Measurements from ENCODE around the gene BLOC1S5.
"Not testable (repeated sequence)": the region's sequence is repeated elsewhere in the genome, so short reads cannot be mapped to it uniquely, and the experiment has no call there.

BLOC1S5 gene

DNA sequence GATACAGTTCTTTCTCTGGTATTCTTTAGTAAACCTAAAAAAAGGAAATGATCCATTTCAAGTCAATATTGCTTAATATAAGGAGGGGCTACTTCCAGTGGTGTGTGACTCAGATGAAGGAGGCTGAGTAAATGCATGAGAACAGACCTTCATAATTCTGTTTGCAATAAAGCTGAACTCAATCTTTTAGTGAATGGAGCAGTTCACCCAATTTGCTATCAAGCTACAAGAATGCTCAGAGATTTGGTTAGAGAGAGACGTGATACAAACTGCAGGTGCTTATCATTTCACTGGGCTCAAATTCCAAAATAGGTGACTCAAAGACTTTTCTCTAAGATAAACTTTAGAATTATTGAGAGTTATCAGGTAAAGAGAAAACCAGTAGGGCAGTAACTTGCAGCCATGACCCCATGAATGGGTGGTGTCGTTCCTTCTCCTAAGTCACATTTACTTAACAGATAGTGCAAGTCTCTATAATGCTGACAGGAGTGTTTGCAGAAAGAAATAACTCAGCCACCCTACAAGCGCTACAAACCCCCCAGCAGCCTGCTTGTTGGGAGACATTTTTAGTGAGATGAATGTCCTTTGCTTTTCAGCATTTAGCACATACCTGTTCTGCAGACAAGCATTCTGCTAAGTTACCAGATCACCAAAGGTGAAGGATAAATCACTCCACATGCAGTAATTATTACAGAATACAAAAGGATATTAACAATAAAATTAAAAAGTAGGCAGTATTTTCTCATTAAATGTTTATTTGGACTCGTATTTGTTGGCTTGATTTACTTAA lies 16.4 kb upstream of the BLOC1S5 start:
- peak; percentile 71 for DNase-seq

DNA sequence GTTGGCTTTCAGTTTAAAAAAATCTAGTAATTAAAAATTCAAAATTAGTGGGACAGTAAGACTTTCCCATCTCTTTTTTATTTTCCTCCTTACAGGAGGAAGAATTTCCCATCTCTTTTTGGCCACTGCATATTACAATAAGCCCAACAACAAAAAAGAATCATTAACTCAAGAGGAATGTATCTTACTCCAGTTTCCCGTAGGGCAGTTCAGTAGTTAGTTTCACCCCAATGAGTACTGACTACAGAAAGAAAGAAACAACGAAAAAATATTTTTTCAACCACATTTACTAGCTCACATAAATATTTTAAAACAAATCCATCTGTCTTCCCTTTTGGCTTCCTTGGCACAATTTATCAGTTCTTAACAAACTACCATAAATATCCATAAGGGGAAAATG lies 14.9 kb upstream of the BLOC1S5 start:
- no peak for DNase-seq

DNA sequence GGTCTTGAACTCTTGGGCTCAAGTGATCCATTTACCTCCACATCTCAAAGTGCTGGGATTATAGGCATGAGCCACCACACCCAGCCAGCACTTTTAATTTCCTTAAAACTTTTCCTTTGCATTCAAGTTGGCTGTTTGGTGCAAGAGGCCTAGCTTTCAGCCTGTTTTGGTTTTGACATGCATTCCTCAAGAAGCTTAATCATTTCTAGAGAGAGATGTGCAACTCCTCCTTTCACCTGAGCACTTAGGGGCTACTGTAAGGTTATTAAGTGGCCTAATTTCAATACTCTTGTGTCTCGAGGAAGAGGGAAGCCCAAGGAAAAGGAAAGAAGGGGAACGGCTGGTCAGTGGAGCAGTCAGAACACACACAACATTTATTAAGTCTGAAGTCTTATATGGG lies 13.8 kb upstream of the BLOC1S5 start:
- DNase-seq: no peak

DNA sequence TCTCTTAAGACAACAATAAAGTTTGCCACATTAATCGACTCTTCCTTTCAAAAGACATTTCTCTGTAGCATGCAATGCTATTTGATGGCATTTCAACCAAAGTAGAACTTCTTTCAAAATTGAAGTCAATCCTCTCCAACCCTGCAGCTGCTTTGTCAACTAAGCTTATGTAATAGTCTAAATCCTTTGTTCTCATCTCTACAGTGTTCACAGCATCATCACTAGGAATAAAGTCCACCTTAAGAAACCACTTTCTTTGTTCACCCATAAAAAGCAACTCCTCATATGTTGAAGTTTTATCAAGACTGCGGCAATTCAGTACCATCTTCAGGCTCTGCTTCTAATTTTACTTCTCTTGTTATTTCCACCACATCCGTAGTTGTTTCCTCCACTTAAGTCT lies 11.5 kb upstream of the BLOC1S5 start:
- no peak for DNase-seq

DNA sequence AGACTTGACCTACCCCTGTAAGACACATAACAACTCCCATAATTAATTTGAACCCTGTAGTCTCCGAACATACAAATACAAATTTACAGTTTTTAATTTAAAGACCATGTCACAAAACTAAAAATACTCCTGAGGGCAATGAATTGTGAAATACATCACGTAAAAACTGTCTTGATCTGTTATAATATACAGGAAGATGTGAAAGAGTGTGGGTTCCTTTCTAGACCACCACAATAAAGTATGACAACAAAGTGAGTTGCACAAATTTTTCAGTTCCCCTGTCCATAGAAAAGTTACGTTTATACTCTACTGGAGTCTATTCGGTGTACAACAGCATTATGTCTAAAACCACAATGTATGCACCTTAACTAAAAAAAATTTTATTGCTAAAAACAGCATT lies 11.0 kb upstream of the BLOC1S5 start:
- DNase-seq: no peak

DNA sequence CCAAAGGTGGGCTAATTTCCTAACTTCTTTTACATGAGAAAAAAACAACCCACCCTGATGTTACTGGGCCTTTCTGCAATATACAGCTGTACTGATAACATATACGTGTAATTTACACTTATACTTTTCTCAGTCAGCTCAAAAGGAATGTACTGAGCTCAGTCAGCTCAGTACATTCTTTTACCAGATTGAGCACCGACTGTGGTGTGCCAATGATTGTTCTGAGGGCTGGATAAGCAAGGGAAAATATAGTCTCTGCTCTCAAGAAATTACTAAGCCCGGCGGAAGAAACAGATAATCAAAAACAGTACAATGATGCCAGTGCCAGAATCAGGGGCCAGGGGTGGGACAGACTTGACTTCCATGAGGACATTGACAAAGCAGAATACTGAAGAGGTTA lies 10.0 kb upstream of the BLOC1S5 start:
- peak; percentile 24 for DNase-seq

DNA sequence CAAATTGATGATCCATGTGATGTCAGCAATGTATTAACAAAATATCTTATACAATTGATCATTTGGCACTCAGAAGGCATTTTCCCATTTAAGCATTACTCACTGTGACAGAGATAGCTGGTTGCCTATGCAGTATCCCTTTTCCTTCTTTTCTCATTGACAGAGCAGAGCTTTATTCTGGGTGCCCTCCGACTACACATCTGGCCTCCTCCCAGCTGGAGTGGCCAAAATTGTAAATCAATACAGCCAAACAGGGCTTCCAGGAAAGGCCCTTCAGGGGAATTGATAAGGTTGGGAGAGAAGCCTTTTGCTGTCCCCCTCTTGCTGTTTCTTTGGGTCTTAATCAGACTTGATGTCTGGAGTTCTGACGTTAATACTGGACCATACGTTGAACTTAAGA lies 9.6 kb upstream of the BLOC1S5 start:
- no peak for DNase-seq

DNA sequence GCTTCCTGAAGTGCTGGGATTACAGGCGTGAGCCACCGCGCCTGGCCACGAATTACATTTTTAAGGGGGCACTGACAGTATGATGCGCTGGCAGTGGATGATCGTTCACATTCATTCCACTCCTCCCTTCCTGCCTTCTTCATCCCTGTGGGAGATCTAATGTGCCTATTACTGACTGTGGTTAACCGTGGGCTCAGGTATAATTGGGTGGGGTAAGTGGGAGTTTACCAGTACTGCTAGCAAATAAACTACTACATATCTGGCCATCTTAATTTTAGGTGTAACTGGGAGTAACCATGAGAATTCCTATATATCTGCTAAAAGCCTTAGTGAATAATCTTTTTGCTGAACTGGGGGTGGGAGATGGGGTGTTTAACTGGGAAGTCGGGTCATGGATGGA lies 6.5 kb upstream of the BLOC1S5 start:
- no peak for DNase-seq

DNA sequence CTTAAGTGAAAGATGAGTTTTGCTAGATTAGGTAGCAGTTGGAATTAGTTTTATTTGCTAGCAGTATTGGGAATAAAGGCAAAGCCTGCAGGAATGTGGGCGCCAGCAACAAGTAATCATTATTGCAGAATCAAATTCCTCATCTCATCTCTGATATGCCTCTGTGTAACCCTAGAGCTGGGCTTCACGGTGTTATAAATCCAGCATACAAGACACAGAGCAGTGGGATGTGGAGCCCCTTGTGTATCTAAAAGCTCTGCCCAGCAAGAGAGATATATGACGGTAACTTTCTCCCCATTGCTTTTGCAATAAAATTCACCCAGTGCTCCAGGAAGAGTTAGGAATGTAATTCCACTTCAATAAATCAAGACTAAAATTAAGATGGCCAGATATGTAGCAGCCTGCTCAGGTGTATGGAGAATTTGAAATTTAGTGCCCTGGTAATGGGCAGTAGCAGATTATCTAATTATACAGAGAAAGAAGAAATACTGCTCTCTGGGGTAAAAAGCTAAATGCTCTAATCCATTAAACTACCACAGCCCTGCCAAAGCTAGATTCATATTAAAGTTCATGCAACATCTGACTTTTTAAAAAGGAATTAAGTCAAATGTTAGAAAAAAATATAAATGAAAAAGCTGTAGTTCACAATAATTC lies 5.6 kb upstream of the BLOC1S5 start:
- no peak for DNase-seq

DNA sequence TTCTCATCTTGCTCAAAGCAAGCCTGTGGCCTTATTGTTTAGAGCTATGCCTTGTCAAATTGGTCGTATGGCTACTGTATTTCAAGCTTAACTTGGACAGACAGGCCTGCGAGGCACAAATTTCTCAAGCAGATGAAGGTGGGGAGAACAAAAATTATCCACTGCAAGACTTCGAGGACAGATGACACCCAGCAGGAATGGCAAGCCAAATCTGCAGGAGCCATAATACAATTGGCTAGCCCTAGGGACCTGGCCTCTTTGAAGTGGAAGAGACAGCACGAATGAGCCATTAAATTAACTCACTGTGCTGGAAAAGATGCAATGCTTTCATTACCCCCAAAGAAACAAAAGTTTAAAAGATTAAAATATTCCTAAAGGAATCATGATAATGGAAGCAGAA lies 5.0 kb upstream of the BLOC1S5 start:
- DNase-seq: no peak

DNA sequence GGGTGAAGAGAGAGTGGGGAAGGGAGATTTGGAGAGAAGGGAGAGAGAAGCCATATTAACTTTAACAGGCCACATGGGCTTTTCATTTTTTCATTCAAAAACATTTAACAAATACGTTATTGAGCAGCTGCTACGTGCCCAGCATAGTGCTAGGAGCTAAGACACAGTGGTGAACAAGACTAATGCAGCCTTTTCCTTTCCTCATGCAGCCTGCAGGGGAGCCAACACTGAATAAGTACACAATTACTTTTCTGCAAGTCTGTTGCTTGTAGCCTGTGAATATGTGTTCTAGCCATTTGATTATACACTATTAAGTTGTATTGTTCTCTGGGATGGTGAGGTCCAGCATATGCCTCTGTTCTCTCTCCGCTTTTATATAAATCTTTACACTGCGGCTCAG lies 1.9 kb upstream of the BLOC1S5 start:
- DNase-seq: no peak

DNA sequence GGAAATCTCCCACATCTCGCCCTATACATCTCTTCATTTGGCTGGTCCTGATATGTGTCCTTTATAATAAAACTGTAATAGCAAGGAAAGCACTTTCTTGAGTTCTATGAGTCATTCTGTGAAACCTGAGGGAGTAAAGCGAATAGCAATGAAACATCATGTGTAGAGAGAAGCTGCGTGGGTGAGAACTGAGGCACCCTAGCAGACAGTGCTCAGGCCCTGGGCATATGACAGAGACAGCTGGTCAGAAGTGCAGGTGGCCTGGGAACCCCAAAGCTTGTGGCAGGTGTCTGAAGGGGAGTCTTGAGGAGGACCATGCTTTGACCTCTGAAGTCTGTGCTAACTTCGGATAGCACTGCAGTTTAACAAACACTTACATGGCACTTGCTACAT lies 1.3 kb upstream of the BLOC1S5 start:
- DNase-seq: no peak

DNA sequence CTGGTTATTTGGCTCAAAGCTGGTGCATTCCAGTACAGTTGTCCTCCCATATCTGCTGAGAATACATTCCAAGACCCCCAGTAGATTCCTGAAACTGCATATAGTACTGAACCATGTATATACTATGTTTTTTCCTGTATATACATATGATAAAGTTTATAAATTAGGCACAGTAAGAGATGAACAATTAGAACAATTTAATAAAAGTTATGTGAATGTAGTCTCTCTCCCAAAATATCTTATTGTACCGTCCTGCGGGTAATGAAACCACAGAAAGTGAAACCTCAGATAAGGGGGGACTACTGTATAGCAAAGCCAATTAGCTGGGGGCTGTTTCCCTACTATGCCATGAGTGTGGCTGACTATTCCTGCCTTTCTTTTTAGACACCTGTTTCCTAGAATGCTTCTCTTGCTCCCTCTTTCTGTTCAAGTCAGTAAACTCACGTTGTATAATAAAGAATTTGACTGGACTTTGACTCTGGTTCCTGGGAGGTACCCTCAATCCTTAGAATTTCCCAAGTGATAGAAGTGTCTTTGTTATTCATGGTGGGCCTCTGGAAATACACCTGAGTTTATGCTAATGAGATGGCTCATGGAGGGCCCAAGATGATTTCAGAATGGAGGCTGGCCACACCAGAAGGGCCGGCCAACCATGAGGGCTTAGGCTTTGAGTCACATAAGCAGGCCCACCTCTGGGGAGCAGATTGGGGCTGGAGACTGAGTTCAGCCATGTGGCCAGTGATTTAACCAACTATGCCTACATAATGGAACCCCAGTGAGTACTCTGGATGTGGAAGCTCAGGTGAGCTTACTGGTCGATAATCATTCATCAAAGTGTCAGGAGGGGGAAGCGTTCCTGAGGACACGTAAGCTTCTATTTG lies 689 bp upstream of the BLOC1S5 start:
- no peak for DNase-seq

DNA sequence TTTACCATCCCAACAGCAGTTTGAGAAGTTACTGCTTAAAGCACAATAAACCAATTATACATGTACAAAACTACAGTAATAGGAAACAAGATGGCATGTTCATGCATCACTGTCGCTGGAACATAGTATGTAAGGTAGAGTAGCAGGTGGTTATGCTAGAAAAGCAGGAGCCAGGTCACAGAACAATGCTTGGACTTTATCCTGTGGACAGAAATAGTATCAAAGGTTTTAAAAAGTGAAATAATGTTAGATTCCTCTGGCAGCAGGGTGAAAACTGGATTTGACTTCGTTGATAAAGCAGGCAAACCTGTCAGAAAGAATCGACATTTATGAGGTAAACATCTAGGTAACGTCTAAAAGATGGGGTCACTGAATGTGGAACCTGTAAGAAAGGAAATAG lies 2.5 kb downstream of the BLOC1S5 start:
- DNase-seq: no peak

DNA sequence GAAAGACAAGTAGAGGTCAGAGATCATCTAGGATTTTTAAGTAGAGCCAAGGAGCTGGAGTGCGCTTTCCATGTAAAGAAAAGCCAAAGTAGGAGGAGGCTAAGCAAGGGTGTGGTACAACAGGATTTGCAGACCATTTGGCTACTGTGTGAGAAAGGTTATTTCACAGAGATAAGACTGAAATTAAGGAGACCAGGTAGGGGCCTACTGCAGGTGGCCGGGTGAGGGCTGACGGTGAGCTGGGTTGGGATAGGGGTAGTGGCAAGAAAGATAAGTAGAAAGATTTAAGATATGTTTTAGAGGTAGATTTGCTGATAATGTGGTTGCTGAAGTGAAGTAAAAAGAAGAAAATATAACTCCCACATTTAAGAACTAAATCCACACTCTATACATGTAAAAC lies 3.8 kb downstream of the BLOC1S5 start:
- no peak for DNase-seq

DNA sequence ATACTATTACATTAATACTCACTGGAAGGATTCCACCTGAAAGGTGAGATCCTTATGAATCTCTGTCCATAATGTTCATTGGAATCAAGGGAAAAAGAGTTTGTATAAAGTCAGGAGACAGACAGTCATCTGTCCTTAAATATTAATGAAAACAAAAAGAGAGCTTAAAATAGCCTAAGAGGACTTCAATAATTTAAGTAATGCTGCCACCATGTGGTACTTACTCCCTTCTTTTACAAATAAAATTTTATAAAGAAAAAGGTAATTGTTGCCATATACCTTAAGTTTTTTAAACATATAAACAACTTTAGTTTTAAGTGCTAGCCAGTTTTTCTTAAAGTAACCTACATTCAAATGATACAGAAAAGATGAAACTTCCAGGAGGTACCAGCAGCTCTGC lies 5.1 kb downstream of the BLOC1S5 start:
- peak; percentile 34 for DNase-seq

DNA sequence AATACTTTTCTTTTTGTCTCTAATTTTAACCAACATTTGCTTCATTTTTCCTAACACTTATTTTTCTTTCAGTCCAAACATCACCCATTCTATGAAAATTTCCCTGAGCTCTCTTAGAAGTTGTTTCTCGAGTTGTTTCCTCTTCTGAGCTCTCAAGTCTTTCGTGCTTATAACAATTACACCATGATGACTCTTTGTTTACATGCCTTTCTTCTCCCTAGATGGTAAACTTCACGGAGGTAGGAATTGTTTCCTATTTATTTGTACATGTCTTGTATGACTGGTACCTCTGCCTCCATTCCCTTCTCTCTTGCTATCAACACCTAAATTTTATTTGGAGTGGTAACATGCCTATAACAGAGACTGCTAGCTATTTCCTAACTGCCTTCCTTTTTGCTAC lies 6.4 kb downstream of the BLOC1S5 start:
- DNase-seq: no peak

DNA sequence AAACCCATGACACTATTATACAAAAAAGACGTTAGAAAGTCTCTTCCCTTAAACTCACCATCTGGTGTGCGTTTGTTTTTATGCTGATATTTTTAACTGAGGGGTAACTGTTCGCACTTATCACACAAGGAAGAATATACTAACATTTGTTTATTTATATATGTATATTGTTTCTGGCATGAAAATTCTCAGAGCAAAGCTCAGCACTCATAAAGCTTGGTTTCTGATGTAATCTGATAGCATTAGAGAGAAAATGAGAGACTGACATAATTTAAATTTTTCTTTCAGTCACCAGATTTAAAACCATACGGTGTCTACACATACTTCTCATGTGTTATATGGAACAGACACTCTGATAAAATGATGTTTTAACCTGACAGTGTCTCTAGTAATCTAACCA lies 6.9 kb downstream of the BLOC1S5 start:
- peak; percentile 14 for DNase-seq

DNA sequence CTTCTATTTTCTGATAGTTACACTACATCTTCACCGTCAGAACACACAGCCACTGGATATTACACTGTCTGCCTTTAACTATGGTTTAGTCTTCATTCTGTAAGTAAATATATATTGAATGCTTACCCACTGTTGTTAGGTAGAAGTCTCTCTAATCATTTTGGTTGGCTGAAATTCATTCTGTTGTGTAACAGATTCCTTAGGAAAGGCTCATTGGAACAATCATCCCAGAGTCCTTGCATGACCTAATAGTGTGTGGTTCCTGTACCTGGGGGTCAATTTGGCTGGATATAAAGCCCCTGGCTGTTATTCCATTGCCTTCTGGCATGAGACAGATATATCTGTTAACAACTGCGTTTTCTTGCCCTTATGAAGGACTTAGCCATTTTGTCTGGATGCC lies 9.9 kb downstream of the BLOC1S5 start:
- DNase-seq: no peak

DNA sequence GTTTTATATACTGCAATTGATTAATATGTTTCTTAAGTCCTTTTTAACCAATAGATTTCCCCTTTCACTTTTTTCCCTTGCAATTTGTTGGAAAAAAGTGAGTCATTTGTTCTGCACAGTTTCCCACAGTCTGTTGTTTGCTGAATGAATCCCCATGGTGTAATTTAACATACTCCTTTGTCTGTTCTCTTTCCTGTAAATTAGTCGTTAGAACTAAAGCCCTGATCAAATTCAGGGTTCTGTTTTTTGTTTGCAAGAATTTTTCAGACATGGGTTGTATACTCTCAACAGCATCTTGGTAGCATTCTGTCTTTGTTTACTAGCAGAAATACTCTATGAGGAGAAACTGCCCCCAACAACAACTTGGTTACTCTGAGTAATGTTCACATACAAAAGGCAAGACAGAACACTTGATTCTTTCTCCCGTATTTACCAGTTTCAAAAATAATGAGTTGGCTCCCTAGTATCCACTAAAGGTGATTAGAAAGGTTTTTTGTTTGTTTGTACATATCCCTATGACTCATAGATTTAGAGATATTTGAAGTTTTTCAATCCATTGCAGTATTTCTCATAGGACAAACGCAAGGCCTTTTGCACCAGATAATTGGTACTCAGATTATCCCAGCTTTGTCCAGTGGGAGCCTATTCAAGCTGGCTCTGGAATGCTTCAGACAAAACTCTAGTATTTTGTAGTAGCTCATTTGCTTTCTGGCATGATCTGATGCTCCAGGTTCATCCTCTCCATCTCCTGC lies 16.5 kb downstream of the BLOC1S5 start:
- DNase-seq: peak; percentile 37

DNA sequence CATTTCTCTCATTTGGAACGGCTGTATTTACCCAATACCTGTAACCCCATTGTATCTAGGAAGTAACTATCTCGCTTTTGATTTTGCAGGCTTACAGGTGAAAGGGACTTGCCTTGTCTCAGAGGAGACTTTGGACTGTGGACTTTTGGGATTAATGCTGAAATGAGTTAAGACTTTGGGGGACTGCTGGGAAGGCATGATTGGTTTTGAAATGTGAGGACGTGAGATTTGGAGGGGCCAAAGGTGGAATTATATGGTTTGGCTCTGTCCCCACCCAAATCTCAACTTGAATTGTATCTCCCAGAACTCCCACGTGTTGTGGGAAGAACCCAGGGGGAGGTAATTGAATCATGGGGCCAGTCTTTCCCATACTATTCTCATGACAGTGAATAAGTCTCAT lies 18.4 kb downstream of the BLOC1S5 start:
- DNase-seq: not testable (repeated sequence)

DNA sequence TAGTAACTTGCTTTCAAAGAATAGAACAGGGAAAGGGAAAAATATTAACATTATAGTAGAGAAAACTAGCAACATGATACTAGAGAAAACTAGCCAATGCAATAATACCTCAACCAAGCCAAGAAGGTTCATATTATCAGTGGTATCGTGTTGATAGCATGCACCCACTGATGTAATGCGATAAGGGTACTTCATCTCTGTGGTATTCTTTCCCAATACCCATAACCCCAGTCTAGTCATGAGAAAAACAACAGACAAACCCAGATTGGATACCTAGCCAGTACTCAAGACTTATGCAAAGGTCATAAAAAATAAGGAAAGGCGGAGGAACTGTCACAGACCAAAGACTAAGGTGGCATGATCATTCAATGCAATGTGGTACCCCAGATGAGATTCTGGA lies 21.0 kb downstream of the BLOC1S5 start:
- no peak for DNase-seq

DNA sequence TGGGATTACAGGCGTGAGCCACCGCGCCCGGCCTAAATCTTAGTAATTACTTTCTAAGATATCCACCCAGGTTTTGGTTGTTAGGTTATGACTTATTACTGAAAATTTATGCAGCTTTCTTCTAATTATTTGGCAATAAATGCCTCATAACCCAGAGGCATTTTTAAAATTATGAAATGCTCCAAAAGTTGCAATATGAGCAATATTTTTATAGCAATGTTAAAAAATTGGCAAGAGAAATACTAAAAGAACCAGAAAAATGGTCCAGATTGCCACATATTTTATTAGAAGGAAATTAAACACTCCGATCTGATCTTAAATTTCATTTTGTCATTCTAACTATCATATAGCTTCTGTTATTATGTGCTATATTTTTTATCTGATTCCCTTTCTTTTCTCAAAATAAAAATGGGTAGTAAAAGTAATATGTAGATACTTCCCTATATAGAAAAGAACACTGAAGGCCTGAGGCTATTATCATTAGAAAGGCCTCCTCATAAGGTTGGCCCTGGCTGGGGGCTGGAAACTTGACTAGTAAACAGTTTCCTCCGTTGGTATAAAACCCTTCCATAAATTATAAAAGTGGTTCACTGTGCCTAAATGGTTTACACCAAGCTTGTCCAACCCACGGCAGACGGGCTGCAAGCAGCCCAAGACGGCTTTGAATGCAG lies 22.1 kb downstream of the BLOC1S5 start:
- DNase-seq: no peak

Data from fibroblast of skin of right biceps (primary cell).